Measurements from ENCODE around the gene APOBEC3G.
"Not testable (repeated sequence)": the region's sequence is repeated elsewhere in the genome, so short reads cannot be mapped to it uniquely, and the experiment has no call there.

Gene APOBEC3G

GRCh38 chr22:39055658-39056057, 21.4 kb upstream of the APOBEC3G start:
- intact Hi-C loops (cut with DNase I; ENCODE audit: low total_unique reads), result no loop called here
- Histone ChIP-seq H3K4me1 (no peaks in the 10 kb centered on the region), H3K27ac (no peak overlapping the region), H3K4me3 (no peak overlapping the region), H3K9me3 (no peaks in the 10 kb centered on the region), H3K36me3 (no peaks in the 10 kb centered on the region), H3K27me3 (peaks cover 0 to 11% of the 10 kb centered on the region in 2 donors)
- TF ChIP-seq, protein P1, sequence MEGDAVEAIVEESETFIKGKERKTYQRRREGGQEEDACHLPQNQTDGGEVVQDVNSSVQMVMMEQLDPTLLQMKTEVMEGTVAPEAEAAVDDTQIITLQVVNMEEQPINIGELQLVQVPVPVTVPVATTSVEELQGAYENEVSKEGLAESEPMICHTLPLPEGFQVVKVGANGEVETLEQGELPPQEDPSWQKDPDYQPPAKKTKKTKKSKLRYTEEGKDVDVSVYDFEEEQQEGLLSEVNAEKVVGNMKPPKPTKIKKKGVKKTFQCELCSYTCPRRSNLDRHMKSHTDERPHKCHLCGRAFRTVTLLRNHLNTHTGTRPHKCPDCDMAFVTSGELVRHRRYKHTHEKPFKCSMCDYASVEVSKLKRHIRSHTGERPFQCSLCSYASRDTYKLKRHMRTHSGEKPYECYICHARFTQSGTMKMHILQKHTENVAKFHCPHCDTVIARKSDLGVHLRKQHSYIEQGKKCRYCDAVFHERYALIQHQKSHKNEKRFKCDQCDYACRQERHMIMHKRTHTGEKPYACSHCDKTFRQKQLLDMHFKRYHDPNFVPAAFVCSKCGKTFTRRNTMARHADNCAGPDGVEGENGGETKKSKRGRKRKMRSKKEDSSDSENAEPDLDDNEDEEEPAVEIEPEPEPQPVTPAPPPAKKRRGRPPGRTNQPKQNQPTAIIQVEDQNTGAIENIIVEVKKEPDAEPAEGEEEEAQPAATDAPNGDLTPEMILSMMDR (IDR thresholded peaks at IDR 0.05), result no peak
- DNase-seq, result no peak

GRCh38 chr22:39061290-39061689, 15.8 kb upstream of the APOBEC3G start:
- H3K36me3 ChIP-seq; H3K4me1 ChIP-seq; DNase-seq; H3K27me3 ChIP-seq; intact Hi-C loops (cut with DNase I; ENCODE audit: low total_unique reads); H3K4me3 ChIP-seq; H3K9me3 ChIP-seq; H3K27ac ChIP-seq: not testable (repeated sequence)

- H3K27me3 ChIP-seq; H3K36me3 ChIP-seq; H3K4me1 ChIP-seq; H3K27ac ChIP-seq; H3K9me3 ChIP-seq; H3K4me3 ChIP-seq; DNase-seq; intact Hi-C loops (cut with DNase I; ENCODE audit: low total_unique reads): not testable (repeated sequence)
Measured at GRCh38 chr22:39061951-39062350, 15.1 kb upstream of the APOBEC3G start.

- intact Hi-C loops (cut with DNase I; ENCODE audit: low total_unique reads); DNase-seq; H3K36me3 ChIP-seq; H3K27ac ChIP-seq; H3K27me3 ChIP-seq; H3K9me3 ChIP-seq; H3K4me3 ChIP-seq; H3K4me1 ChIP-seq: not testable (repeated sequence)
Measured at GRCh38 chr22:39063904-39064303, 13.2 kb upstream of the APOBEC3G start.

DNA sequence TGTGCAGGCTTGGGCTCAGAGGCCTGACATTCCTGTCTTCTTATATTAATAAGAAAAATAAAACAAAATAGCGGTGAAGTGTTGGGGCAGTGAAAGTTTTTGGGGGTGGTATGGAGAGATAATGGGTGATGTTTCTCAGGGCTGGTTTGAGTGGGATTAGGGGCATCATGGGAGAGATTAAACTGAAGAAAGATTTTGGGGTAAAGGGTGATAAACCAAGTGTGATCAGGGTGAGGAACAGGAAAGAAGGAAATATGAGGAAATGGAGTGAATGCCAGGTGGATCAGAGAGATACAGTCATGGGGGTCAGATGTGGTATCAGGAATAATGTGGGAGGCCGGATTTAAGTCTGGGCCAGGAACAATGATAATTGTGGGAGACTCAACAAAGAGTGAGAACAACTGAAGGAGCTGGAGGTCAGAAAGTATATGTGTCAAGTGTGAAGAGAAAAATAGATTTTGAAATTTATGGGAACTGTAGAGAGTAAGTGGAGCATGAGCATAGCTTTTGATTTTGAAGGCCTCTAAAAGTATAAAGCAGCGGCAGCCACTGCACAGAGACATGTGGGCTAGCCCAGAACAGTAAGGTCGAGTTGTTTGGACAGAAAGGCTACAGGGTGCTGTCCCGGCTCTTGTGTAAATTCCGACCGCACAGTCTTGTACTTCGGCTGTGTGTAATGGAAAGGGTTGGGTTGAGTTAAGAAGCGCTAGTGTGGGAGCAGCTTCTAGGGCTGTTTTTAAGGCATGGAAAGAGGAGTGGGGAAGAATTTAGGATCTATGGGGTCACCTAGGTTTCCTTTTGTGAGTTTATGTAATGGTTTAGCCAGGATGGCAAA, 10.4 kb upstream of the APOBEC3G start:
- DNase-seq; H3K9me3 ChIP-seq; H3K27ac ChIP-seq; intact Hi-C loops (cut with DNase I; ENCODE audit: low total_unique reads); H3K4me1 ChIP-seq; H3K4me3 ChIP-seq; H3K36me3 ChIP-seq; H3K27me3 ChIP-seq: not testable (repeated sequence)

DNA sequence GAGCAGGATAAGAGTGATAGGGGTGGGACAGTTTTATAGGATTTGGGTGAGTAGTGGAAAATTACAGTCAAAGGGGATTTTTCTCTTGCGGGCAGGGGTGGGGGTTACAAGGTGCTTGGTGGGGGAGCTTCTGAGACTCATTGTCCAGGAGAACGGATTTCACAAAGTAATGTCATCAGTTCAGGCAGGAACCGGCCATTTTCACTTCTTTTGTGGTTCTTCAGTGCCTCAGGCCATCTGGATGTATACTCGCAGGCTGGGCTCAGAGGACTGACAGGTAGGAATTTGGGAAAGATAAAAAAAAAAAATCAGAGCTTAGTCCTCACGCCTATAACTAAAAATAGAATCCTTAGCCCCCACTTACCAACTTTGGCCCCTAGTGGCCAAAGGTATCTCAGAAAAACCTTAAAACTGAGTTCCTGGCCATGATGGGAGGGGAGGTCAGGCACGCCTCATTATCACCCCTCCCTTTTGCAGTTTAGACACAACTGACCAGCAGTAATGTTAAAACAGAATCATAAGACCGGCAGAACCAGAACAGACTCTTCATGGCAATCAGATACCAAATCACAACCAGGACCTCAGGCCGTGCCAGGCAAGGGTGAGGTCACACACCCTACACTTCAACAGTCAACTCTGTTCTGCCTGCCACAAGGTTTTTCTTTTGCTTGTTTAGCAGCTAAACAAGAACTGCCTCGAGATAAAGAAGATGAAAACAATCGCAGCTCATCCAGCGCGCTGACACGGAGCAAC, 8.9 kb upstream of the APOBEC3G start:
- TF ChIP-seq, protein P1 (IDR thresholded peaks at IDR 0.05), result no peak
- Histone ChIP-seq H3K4me1 (no peaks in the 10 kb centered on the region), H3K27ac (no peak overlapping the region), H3K4me3 (no peak overlapping the region), H3K9me3 (no peaks in the 10 kb centered on the region), H3K36me3 (no peaks in the 10 kb centered on the region), H3K27me3 (no peaks in the 10 kb centered on the region)
- intact Hi-C loops (cut with DNase I; ENCODE audit: low total_unique reads), result no loop called here
- DNase-seq, result no peak

DNA sequence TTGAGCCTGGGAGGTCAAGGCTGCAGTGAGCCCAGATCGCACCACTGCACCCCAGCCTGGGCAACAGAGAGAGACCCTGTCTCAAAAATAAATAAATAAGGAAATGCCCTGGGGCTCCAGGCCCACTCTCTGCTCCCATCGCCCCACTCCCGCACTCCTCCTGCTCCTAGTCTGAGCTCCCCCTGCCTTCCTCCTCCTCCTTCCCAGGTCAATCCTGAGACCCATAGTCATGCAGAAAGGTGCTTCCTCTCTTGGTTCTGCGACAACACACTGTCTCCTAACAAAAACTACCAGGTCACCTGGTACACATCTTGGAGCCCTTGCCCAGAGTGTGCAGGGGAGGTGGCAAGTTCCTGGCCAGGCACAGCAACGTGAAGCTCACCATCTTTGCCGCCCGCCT, 6.9 kb upstream of the APOBEC3G start:
- no peak for DNase-seq
- Histone ChIP-seq H3K9me3 (no peaks in the 10 kb centered on the region), H3K36me3 (no peaks in the 10 kb centered on the region), H3K27me3 (no peaks in the 10 kb centered on the region), H3K27ac (no peak overlapping the region), H3K4me3 (no peak overlapping the region), H3K4me1 (no peaks in the 10 kb centered on the region)
- TF ChIP-seq, protein P1 (IDR thresholded peaks at IDR 0.05), result no peak
- intact Hi-C loops (cut with DNase I; ENCODE audit: low total_unique reads), result no loop called here

GRCh38 chr22:39072581-39072981, 4.5 kb upstream of the APOBEC3G start:
- H3K36me3 ChIP-seq; H3K27me3 ChIP-seq; DNase-seq; H3K27ac ChIP-seq; intact Hi-C loops (cut with DNase I; ENCODE audit: low total_unique reads); H3K4me1 ChIP-seq; H3K9me3 ChIP-seq; H3K4me3 ChIP-seq: not testable (repeated sequence)

Data from tibial artery (tissue), 4 donors.